Measurements from ENCODE around the gene PFKFB3. TPM values are rescaled to one million over a fixed set of nuclear protein-coding genes. Genes with fewer than 3 reads are reported as not detected.

Gene PFKFB3
- total and polyA plus RNA-seq, 2 of the 4 experiments (the other 2 are of a cell fraction): 34.1 to 45.5 TPM

- no peak overlapping the region for H2BK5ac ChIP-seq (ENCODE audit: low read depth, low read length, poor library complexity, severe bottlenecking)
- no peaks in the 10 kb centered on the region for H3K27me3 ChIP-seq (ENCODE audit: control insufficient read depth, insufficient read depth, low read length)
- no peak overlapping the region for H2BK15ac ChIP-seq (ENCODE audit: low read depth, low read length)
- ChIA-PET CTCF (no interaction called here), POLR2A (ENCODE audit: unreplicated experiment) (no interaction called here)
- in situ Hi-C loops (cut with MboI; ENCODE audit: low sequenced_read_pairs) (loop anchor here (25.0 kb wide), 1 partner anchor 488 kb away; no protein-coding TSS in a partner anchor), dilution Hi-C loops (cut with HindIII; ENCODE audit: low sequenced_read_pairs, unreplicated experiment) (no loop called here), intact Hi-C loops (cut with micrococcal nuclease) (loop anchor here (10.0 kb wide), 1 partner anchor 145 kb away; no protein-coding TSS in a partner anchor)
- H3K4ac ChIP-seq (ENCODE audit: low read depth, low read length): no peak overlapping the region
- no peak for TF ChIP-seq ELK1 (IDR thresholded peaks at IDR 0.05; ENCODE audit: borderline replicate concordance, low read depth, low read length)
- no peak for TF ChIP-seq CTCF (conservative IDR thresholded peaks at IDR 0.05; ENCODE audit: low read depth, low read length)
- TF ChIP-seq RFX5 (IDR thresholded peaks at IDR 0.05; ENCODE audit: low read depth, low read length): no peak
- TF ChIP-seq USF2 (IDR thresholded peaks at IDR 0.05; ENCODE audit: low read depth, low read length): no peak
- no peak for TF ChIP-seq NFE2L2 (IDR thresholded peaks at IDR 0.05; ENCODE audit: low read depth, low read length)
- no peak for TF ChIP-seq RAD21 (IDR thresholded peaks at IDR 0.05; ENCODE audit: low read length)
- TF ChIP-seq FOS (IDR thresholded peaks at IDR 0.05; ENCODE audit: low read depth, low read length): no peak
- TF ChIP-seq MAZ (IDR thresholded peaks at IDR 0.05; ENCODE audit: borderline replicate concordance, low read depth, low read length): no peak
- TF ChIP-seq BHLHE40 (IDR thresholded peaks at IDR 0.05; ENCODE audit: low read depth, low read length): no peak
- TF ChIP-seq RCOR1 (IDR thresholded peaks at IDR 0.05; ENCODE audit: insufficient replicate concordance, low read length): no peak
- H3K9me1 ChIP-seq (ENCODE audit: insufficient read depth, low read length): no peaks in the 10 kb centered on the region
- no peak overlapping the region for H2AFZ ChIP-seq (replicated peaks; ENCODE audit: low read length, poor library complexity)
- no peak overlapping the region for H3K27ac ChIP-seq (ENCODE audit: insufficient read depth, low read length)
- no peak overlapping the region for H2AK5ac ChIP-seq (ENCODE audit: low read depth, low read length)
- H3K9ac ChIP-seq (ENCODE audit: low read depth, low read length): no peak overlapping the region
- H3K18ac ChIP-seq (ENCODE audit: low read depth, low read length): no peak overlapping the region
- H3K14ac ChIP-seq (replicated peaks; ENCODE audit: low read depth, low read length): no peak overlapping the region
- no peak overlapping the region for H2AK9ac ChIP-seq (replicated peaks; ENCODE audit: low read depth, low read length, poor library complexity)
- peaks cover 4% of the 10 kb centered on the region; the same call in 1 of the 2 replicates for H3K4me1 ChIP-seq (ENCODE audit: control insufficient read depth, insufficient read depth, low read length)
- H4K5ac ChIP-seq (ENCODE audit: low read depth, low read length): no peak overlapping the region
- H3K4me2 ChIP-seq (ENCODE audit: low read depth, low read length): no peak overlapping the region
- H3K4me3 ChIP-seq (ENCODE audit: insufficient read depth, low read depth, low read length): no peak overlapping the region
- no peak overlapping the region for H4K8ac ChIP-seq (ENCODE audit: low read depth in 2 of 2, low read length in 2 of 2)
- H2BK20ac ChIP-seq (ENCODE audit: low read depth, low read length): no peak overlapping the region
- no peak overlapping the region for H4K91ac ChIP-seq (ENCODE audit: insufficient read depth, low read depth, low read length)
- no peak overlapping the region for H3K23ac ChIP-seq (ENCODE audit: low read depth, low read length)
- no peak overlapping the region for H3K56ac ChIP-seq (ENCODE audit: extremely low read depth, insufficient read depth, low read length)
- no CpG with 5 or more reads among the region's 1 CpG for WGBS, 2 experiments (ENCODE audit: extremely low coverage in 2 of 2, insufficient read length in 1 of 2)
- H2BK120ac ChIP-seq (ENCODE audit: low read depth, low read length): no peak overlapping the region
- BruUV-seq (replicated peaks): no TSS peak
- no peaks in the 10 kb centered on the region for H3K36me3 ChIP-seq (ENCODE audit: control insufficient read depth, insufficient read depth, low read length)
- H3K79me1 ChIP-seq (ENCODE audit: low read depth in 1 of 2, low read length in 2 of 2): no peaks in the 10 kb centered on the region
- ATAC-seq (ENCODE audit: low read depth): no peak
- H4K20me1 ChIP-seq (ENCODE audit: insufficient read depth, low read length): no peaks in the 10 kb centered on the region
- no peak for DNase-seq
- no peaks in the 10 kb centered on the region for H3K9me3 ChIP-seq (ENCODE audit: control insufficient read depth, insufficient read depth, low read length)
These were observed 47.0 kb downstream of the PFKFB3 start for GRCh38 chr10:6249698-6250097.
